Sigmoid colon (tissue), 4 donors: ENCODE measurements around the gene EIF4E.

Experiments
- CTCF ChIP-seq, 4 experiments: fragments of 450-650 bp in 3 of 4; fragments of 200-600 bp in 1 of 4; IDR thresholded peaks; one replicate each; pipeline ENCODE4 v1.5.1; 2016 to 2019; ENCODE audit warnings: antibody characterized with exemption in 4 of 4, mild to moderate bottlenecking in 3 of 4, moderate library complexity in 2 of 4
- POLR2A ChIP-seq, 2 donors: fragments of 450-650 bp; IDR thresholded peaks; one replicate each; pipeline ENCODE4 v1.6.1; 2016; ENCODE audit warnings: antibody characterized with exemption in 2 of 2, mild to moderate bottlenecking in 2 of 2, moderate library complexity in 2 of 2
- POLR2AphosphoS5 ChIP-seq, 4 donors: sonication (generic); formaldehyde crosslinking; IDR thresholded peaks; one replicate each; pipeline ENCODE4 v1.6.1; 2017; ENCODE audit warnings: antibody characterized with exemption in 4 of 4

DNA sequence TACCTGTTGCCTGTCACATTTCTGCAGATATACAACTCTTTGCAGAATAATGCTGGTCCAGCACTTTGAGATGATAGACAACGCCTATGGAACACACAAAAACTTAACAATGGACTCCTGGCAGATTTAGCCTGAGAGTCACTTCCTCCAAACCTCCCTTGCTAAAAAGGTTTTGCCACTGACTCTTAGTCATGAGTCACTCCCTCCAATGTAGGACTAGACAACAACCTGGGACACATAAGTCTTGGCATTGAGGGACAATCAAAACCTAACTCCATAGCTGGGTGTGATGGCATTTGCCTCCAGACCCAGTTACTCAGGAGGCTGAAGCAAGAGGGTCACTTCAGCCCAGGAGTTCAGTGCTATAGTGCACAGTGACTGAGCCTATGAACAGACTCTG lies 22.0 kb upstream of the EIF4E start:
- TF ChIP-seq POLR2AphosphoS5 (IDR thresholded peaks at IDR 0.05): no peak
- no peak for TF ChIP-seq CTCF (IDR thresholded peaks at IDR 0.05)
- no peak for TF ChIP-seq POLR2A (IDR thresholded peaks at IDR 0.05)
